Caki2 (cell line): ENCODE data around the gene SMPD3. TPM values are rescaled to one million over a fixed set of nuclear protein-coding genes. Genes with fewer than 3 reads are reported as not detected.

ENCODE experiments used
- DNase-seq: peaks from one replicate; pipeline ENCODE4 v3.0.0-alpha.2; 2015; ENCODE audit warnings: low read depth
- in situ Hi-C: cut with HindIII; loops from 2 replicates; pipeline ENCODE4 v1.10.0; 2016; ENCODE audit warnings: low sequenced_read_pairs, low pct_unique_long_range_greater_than_20kb, mixed read lengths
- total RNA-seq: library from RNA; depleted of rRNA; stranded (reverse); fragments of >200 nt; shearing (Covaris generic); gene quantifications from 2 replicates; pipeline ENCODE4 v1.2.3, GENCODE V29; 2014; ENCODE audit warnings: low replicate concordance

The SMPD3 gene
- total RNA-seq, 1 experiment from 2014 or later, result not detected

DNA sequence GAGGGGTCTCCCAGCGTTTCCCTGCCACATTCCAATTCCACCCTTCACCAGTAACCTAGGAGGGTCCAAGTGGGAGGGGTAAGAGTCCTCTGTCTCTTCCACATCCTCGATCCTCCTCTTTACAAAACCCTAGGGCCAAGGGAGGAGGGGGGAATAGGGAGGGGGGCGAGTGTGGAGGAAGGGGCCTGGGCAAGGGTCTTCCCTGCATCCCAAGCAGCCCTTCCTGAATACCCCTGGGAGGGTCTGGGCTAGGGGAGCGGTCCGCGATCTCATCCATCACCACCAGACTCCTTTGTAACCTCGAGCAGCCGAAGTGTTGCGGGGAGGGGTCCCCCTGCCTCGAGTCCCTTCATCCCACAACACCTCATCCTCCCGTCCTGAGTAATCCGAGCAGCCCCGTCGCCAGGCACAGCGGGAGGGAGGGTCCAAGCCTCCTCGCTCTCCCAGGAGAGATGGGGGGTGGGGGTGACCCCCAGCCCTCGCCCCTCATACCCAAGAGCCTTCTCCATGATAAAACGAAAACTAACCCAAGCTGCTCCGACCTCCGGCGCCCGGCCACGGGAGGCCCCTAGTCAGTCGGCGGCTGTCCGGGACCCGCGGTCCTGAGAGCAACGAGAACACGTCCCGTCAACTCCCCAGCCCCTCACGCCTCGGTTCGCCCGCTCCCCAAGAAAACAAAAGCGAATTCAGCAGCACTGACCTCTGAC is 502 bp downstream of the SMPD3 start:
- no peak for DNase-seq
- in situ Hi-C loops, result no loop called here

DNA sequence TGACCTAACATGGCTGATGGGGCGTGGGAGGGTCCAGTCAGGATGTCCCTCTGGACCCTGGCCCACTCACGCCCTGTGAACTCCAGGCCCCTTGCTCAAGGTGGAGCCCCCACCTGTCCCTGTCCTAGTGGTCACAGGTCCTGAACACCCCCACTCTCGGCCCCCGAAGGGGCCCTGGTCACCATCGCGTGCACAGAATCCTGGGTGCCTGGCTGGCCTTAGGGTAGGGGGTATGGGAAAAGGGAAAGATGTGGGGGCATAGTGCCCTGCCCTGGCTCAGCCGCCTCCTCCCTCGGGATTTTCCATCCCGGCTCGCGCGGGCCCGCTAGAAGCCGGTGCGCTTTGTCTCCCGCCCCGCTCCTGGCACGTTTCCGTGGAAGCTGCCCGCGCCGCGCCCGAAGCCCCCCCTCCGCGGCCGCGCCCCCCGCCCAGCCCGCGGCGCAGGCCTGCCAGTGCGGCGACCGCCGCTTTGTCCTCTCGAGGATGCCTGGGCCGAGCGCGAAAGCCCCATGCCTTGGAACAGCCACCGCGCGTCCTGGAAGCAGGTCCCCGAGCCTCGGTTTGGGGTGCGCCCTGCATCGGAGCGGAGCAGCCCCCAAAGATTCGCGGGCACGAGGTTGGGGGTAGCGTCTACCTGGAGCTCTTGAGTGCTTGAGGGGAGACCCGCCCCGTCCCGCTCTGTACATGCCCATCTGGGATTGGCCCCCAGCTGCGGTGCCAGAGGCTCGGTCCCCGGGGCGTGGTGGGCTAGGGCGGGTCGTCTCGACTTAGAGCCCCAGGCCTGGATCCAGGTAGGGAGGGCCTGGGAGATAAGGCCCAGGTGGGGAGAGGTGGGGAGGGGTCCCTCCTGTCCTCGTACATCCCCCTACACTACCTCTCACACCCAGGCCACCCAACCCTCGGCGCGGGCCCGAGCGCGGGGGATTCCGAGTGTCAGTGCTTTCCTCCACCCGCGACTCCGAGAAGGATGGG is 1.3 kb downstream of the SMPD3 start:
- in situ Hi-C loops, result no loop called here
- no peak for DNase-seq

DNA sequence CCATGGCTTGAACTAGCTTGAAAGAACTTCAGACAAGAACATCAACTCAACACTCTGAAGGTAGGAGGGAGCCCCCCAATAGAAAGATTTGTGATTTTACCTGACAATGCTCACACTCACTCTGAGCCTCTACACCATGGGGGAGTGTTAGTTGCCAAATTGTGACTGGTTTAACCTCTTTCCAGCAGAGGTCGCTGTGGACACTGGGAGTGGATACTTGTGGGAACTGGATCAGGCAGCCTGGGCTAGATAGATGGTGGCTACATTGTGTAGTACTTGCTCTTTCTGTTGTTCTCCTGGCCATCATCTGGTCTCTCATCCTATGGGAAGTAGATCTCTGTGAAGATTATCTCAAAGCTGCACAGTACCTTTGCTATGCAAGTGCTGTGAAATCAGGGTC is 2.9 kb downstream of the SMPD3 start:
- DNase-seq, result no peak
- in situ Hi-C loops, result no loop called here

DNA sequence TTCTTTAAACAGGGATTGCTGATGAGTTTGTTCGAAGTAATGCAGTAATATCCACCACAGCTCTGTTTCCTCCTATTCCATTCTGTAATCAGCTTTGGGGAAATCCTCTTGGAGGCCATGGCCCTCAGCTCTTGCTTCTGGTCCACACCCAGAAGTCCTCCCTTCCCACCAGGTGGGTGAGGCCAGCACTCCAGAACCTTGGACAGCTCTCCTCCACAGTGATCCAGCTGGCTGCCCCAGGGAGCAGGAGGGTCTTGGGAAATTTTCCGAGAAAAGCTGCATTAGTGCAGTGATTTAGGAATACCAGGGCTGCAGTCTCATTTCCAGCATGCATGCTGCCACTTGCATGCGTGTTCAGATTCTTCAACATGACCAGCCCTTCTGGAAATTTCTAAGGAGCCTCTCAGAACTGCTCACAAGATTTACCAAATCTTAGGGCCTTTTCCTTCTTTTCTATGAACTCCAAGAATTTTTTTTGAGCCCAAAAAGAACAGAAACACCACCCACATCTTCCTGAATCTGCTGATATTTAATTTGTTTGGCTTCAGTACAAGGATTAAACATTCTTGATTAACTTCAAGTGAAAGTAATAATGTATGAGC is 4.2 kb downstream of the SMPD3 start:
- peak; percentile 34 for DNase-seq
- in situ Hi-C loops, result no loop called here

DNA sequence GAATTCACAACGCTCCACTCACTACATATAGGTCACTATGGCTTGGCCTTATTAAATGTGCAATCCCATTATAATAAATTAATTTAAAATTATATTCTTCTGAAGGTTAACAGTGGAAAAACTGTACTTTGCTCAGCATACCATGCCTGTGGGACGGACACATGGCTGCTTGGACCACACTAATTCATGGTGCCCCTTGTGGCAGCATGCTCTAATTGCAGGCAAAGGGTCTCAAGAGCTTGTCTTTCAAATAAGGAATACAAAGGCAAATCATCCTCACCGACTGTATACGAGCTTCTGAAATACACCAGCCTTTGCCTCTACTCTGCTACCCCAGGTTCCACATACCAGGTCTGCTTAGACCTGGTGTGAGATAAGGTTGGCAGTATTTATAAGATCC is 11.7 kb downstream of the SMPD3 start:
- in situ Hi-C loops, result no loop called here
- DNase-seq, result no peak

DNA sequence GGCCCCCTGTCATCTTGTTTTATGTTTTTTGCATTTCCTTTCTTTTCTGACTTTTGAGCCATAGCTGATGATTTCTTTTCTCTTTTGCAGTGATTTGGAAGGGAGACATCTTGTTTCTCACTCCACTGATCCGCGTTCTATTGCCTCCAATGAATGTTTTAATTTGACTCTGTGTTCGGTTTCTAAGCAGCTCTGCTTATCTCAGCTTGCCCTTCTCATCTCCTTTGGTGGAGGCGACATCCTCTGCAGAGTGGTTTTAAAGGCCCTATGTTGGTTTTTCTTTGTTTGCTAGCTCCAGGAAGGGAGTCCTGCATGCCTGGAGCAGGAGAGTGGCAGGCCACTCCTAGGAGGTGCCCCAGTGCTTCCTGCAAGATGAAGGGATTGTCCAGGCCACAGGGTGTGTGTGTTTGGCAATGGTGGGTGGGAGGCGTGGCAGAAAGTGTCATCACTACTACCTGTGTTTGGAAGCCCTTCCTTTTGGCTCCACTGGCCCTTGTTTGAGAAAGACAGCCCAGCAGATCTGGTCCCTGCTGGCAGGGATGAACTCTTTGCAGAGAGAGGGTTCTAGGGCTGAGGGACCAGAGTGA is 13.6 kb downstream of the SMPD3 start:
- in situ Hi-C loops, result no loop called here
- DNase-seq, result no peak

DNA sequence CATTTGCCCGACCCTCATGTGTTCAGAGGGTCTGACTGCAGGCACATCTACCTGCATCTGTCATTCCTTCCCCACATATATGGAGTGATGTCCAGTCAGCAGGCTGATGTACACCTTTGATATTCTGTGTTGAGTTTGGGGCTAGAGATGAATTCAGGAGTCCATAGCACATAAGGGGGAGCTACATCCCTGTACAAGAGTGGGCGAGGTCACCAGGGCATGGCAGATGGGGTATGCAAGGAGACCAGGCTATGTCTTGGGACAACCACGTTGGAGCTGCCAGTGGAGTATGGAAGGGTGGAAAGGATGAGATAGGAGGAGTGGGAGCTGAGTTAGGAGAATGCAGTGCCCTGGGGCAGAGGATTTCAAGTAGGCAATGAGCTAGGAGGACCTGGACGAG is 15.0 kb downstream of the SMPD3 start:
- in situ Hi-C loops, result no loop called here
- no peak for DNase-seq

DNA sequence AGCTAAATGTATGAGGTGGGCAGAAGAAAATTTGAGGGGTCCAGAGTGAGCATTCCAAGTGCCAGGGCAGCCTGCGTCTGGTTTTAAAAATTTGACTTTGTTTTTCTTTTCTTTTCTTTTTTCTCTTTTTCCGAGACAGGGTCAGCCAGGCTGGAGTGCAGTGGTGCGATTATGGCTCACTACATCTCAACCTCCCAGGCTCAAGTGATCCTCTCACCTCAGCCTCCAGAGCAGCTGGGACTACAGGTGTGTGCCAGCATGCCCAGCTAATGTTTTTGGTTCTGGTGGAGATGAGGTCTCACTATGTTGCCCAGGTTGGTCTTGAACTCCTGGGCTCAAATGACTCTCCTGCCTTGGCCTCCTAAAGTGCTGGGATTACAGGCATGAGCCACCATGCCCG is 15.6 kb downstream of the SMPD3 start:
- in situ Hi-C loops, result no loop called here

DNA sequence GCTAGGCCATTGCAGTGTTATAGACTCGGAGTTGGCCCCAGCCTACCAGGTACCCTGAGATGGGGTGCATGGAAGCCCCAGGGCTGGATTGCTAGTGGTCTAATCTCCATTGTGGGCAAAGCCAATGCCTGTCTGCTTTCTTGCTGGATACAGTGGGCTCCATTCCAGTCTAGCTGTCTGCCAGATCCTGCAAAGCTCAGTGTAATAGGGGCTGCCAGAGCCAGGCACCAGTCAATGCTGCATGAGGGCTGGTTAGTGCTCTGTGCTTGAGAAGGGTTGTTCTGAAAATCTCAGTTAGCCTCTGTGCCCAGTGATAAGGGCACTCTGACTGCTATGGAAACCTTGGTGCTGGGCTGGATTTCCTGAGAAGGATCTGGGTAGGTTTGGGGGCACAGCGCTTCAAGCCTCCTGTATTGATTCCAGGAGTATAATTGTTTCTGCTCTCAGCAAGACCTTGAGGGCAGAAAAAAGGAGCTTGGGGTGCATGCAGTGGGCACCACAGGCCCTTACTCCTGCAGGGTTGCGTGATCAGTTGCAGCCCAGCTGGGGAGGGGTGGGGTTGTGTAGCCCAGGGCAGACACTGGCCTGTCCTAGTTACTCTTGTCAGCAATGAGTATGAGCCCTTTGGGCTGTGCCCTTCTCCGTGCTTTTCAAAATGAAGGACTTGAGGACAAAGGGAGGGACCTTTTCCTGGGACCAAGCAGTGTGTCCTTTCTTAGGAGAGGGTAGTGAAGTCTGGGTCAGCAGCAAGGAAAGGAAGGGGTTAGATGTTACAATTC is 19.0 kb downstream of the SMPD3 start:
- in situ Hi-C loops, result no loop called here
- no peak for DNase-seq

More for the DNA sequence above, 15.6 kb downstream of the SMPD3 start:
- no peak for DNase-seq

DNA sequence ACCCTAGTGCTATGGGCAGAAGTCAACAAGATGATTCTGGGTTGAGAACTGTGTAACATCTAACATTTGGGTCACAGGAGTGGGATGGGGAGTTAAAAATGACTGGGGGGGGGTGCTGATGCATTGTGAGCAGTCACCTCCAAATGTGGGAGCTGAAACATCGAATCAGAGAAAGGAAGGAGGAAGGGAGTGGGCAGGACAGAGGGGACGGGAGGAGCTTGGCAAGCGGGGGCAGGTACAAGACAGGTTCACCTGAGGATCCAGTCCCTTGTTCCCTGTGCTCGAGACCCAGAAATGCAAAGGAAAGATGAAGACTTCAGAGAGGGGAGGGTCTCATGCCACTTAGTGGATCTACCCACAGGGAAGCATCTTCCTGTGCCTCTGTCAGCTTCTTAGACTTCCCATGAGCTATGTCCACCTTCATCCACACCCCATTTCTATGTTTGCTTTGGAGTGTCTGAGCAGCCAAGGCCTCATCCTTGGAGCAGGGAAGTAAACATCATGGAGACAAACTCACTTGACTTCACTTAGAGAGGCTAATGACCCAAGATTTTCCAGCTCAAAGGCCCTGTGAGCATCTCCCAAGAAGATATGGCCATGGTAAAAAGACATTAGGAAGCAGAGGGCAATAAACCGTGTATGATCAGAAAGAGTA is 20.5 kb downstream of the SMPD3 start:
- in situ Hi-C loops, result no loop called here

DNA sequence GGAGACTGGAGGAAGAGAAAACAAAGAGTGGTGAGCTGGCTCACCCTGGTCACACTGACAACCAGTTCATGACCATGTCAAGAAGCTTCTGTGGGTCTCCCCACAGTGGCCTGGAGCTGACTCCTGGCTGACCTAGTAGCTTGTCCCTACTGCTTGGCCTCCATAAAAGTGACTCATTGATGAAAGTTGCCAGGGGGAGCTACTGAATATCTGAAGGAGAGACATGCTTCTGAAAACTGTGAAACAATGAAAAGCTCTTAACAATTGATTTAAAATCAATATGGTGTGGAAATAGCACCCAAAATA is 22.0 kb downstream of the SMPD3 start:
- no peak for DNase-seq
- in situ Hi-C loops, result no loop called here

More for the DNA sequence above, 20.5 kb downstream of the SMPD3 start:
- no peak for DNase-seq

DNA sequence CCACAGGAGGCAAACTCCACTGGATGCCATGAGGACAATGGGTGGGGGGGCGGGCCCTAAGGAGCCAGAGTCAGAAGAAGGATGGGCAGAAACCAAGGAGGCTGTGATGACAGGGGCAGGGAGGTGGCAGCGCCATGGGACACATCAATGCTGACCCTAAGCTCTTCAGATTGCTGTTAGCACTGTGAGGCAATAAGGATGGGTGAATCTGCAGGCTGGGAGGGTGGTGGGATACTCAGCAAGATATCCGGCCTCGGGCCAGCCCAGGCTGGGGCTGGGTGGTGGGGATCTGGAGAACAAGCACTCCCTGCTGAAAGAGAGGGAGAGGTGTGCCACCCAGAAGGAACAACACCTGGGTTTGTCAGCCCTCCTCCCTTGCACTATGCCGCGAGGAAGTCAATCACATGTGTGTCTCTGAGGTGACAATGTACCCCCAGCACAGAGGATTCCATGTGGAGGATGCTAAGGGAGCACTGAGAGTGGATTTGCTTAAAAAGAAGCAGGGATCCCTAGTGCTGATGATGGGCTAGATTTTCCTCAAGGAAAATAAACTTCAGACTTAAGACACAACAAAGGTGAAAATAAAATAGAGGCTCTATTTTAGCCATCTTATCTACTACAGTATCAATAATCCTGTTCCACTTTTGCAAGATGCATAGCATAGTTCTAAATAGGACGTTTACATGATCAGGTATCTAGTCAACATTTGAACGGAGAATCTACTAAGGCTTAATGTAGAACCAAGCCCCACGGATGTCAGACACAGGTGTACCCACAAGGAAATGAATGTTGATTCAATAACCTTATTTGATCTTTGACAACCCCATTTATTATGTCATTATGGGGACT is 22.6 kb downstream of the SMPD3 start:
- in situ Hi-C loops, result no loop called here

DNA sequence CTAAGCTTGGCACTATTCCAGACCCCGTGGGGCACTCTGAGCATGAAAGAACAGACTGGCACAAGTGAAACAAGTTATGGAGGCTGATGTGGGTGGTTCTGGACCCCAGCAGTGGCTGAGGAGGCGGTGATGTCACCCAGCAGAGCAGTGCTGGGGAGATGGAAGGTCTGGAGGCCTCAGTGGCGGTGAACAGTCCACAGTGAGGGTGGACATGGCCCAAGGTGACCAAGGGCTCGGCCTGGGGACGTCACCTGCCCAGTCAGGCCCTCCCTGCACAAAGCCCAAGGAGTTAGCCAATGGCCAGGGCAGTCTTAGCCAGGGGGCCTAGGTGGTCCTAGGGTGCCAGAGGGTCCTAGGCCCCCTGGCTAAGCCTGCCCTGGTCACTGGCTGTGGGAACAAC is 24.5 kb downstream of the SMPD3 start:
- in situ Hi-C loops, result no loop called here
- no peak for DNase-seq

More for the DNA sequence above, 22.6 kb downstream of the SMPD3 start:
- no peak for DNase-seq

DNA sequence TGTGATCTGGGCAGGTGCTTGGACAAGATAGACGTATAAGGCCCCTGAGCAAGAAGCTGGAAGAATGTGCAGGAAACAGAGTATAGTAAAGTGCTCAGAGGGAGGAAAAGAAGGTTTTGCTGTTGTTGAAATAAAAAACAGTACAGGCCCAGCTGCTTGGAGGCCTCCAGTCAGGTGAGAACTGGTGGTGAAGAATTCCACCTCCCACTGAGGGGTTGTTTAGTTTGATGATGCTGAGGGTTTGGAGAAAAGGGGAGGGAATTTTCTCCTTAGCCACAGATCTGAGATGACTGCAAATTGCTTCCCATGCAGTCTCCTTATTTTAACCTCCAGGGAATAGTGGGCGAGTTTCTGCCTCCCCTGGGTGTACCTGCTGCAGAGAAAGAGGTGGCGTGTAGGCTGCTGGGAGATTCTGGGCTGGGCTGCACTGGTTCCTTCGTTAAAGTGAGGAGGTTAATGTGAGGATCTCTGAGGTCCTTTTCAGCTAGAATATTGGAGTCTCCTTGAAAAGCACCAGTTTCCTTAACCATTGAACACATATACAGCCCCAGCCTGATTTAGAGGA is 25.8 kb downstream of the SMPD3 start:
- DNase-seq, result no peak
- in situ Hi-C loops, result no loop called here

DNA sequence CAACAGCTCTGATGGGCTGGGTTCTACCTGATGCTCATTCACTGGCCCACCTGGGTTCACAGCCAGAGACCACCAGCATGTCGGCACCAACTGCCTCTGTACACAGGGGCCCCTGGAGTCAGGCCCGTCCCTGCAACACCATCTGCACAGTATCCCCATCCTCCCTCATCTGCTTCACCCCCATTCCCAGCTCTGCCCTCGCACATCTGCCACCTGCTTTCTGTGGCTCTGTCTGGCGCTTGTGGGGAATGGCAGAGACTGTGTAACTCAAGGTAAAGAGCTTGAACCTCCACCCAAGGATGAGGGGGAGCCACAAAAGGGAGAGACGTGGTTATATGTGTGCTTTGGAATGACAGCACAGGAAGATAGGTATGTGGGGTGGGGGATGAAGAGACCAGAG is 27.2 kb downstream of the SMPD3 start:
- in situ Hi-C loops, result no loop called here
- no peak for DNase-seq

DNA sequence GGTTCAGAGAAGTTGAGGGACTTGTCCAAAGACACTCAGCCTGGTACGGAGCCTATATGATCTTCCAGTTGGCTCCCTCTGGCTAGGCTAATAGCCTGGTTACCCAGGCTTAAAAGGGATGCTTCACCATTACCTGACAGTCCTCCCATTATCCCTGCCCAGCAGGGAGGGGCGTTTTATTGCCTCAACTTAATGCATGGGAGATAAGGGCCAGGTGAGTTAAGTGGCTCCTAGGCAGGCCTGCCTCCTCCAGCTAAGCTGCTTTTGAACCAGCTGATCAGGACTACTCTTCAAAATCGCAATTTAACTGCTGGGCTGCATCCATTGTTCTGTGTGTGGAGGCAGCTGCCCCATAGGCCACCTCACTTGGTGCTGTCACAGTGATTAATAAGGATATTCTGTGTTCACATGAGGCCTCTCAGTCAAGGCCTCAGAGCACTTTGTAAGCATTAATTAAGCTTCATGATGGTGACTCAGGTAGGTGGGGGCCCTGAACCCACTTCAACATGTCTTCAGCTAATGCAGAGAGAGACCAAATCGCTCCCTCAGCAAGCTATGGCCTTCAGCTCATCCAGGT is 27.9 kb downstream of the SMPD3 start:
- in situ Hi-C loops, result no loop called here
- no peak for DNase-seq
